Measurements from ENCODE around the gene VDAC1.
"Not testable (repeated sequence)": the region's sequence is repeated elsewhere in the genome, so short reads cannot be mapped to it uniquely, and the experiment has no call there.

VDAC1 gene

GRCh38 chr5:134041570-134042411 lies 37.0 kb upstream of the VDAC1 start:
- Histone ChIP-seq H3K27ac (ENCODE audit: low read length) (no peak overlapping the region), H3K27me3 (ENCODE audit: control insufficient read depth, insufficient read depth, low read length) (no peaks in the 10 kb centered on the region), H3K36me3 (ENCODE audit: control insufficient read depth, insufficient read depth, low read length) (no peaks in the 10 kb centered on the region), H3K4me3 (ENCODE audit: low read length) (no peak overlapping the region), H3K9me3 (ENCODE audit: control insufficient read depth, insufficient read depth, low read length) (no peaks in the 10 kb centered on the region), H3K4me1 (ENCODE audit: control insufficient read depth, insufficient read depth, low read length) (0 out of 2 replicates have a peak, but pooled peaks cover 2% of the 10 kb centered on the region)
- DNase-seq (ENCODE audit: low read depth, low spot score) = no peak
- no CpG with 5 or more reads among the region's 11 CpGs for WGBS (ENCODE audit: insufficient coverage, insufficient read length)

GRCh38 chr5:134038138-134038537 lies 33.4 kb upstream of the VDAC1 start:
- no peaks in the 10 kb centered on the region for H3K36me3 ChIP-seq (ENCODE audit: control insufficient read depth, insufficient read depth, low read length)

GRCh38 chr5:134037160-134037559 lies 32.4 kb upstream of the VDAC1 start:
- no peaks in the 10 kb centered on the region for H3K36me3 ChIP-seq (ENCODE audit: control insufficient read depth, insufficient read depth, low read length)

More at GRCh38 chr5:134038138-134038537, 33.4 kb upstream of the VDAC1 start:
- DNase-seq (ENCODE audit: low read depth, low spot score) = no peak
- no CpG with 5 or more reads among the region's 3 CpGs for WGBS (ENCODE audit: insufficient coverage, insufficient read length)
- Histone ChIP-seq H3K27me3 (ENCODE audit: control insufficient read depth, insufficient read depth, low read length) (no peaks in the 10 kb centered on the region), H3K4me3 (ENCODE audit: low read length) (no peak overlapping the region), H3K4me1 (ENCODE audit: control insufficient read depth, insufficient read depth, low read length) (no peaks in the 10 kb centered on the region), H3K9me3 (ENCODE audit: control insufficient read depth, insufficient read depth, low read length) (no peaks in the 10 kb centered on the region), H3K27ac (ENCODE audit: low read length) (no peak overlapping the region)

GRCh38 chr5:134034326-134034725 lies 29.6 kb upstream of the VDAC1 start:
- H3K9me3 ChIP-seq (ENCODE audit: control insufficient read depth, insufficient read depth, low read length) = no peaks in the 10 kb centered on the region
- no peaks in the 10 kb centered on the region for H3K27me3 ChIP-seq (ENCODE audit: control insufficient read depth, insufficient read depth, low read length)
- H3K36me3 ChIP-seq (ENCODE audit: control insufficient read depth, insufficient read depth, low read length) = no peaks in the 10 kb centered on the region
- H3K4me1 ChIP-seq (ENCODE audit: control insufficient read depth, insufficient read depth, low read length) = no peaks in the 10 kb centered on the region
- no CpG with 5 or more reads among the region's 18 CpGs for WGBS (ENCODE audit: insufficient coverage, insufficient read length)
- H3K27ac ChIP-seq (ENCODE audit: low read length) = no peak overlapping the region
- H3K4me3 ChIP-seq (ENCODE audit: low read length) = no peak overlapping the region
- DNase-seq (ENCODE audit: low read depth, low spot score) = no peak

More at GRCh38 chr5:134037160-134037559, 32.4 kb upstream of the VDAC1 start:
- no peaks in the 10 kb centered on the region for H3K9me3 ChIP-seq (ENCODE audit: control insufficient read depth, insufficient read depth, low read length)
- no peak overlapping the region for H3K4me3 ChIP-seq (ENCODE audit: low read length)
- no CpG with 5 or more reads among the region's 2 CpGs for WGBS (ENCODE audit: insufficient coverage, insufficient read length)
- DNase-seq (ENCODE audit: low read depth, low spot score) = no peak
- no peak overlapping the region for H3K27ac ChIP-seq (ENCODE audit: low read length)
- H3K27me3 ChIP-seq (ENCODE audit: control insufficient read depth, insufficient read depth, low read length) = no peaks in the 10 kb centered on the region
- no peaks in the 10 kb centered on the region for H3K4me1 ChIP-seq (ENCODE audit: control insufficient read depth, insufficient read depth, low read length)

GRCh38 chr5:134030303-134030964 lies 25.7 kb upstream of the VDAC1 start:
- not testable (repeated sequence) for H3K9me3 ChIP-seq (ENCODE audit: control insufficient read depth, insufficient read depth, low read length); H3K27me3 ChIP-seq (ENCODE audit: control insufficient read depth, insufficient read depth, low read length); H3K4me1 ChIP-seq (ENCODE audit: control insufficient read depth, insufficient read depth, low read length); DNase-seq (ENCODE audit: low read depth, low spot score); H3K4me3 ChIP-seq (ENCODE audit: low read length); H3K27ac ChIP-seq (ENCODE audit: low read length); H3K36me3 ChIP-seq (ENCODE audit: control insufficient read depth, insufficient read depth, low read length)
- WGBS (ENCODE audit: insufficient coverage, insufficient read length) = no CpG with 5 or more reads among the region's 4 CpGs

- no CpG with 5 or more reads among the region's 2 CpGs for WGBS (ENCODE audit: insufficient coverage, insufficient read length)
- Histone ChIP-seq H3K9me3 (ENCODE audit: control insufficient read depth, insufficient read depth, low read length) (no peaks in the 10 kb centered on the region), H3K4me3 (ENCODE audit: low read length) (no peak overlapping the region), H3K4me1 (ENCODE audit: control insufficient read depth, insufficient read depth, low read length) (no peaks in the 10 kb centered on the region; the same call in 1 of the 2 replicates), H3K36me3 (ENCODE audit: control insufficient read depth, insufficient read depth, low read length) (no peaks in the 10 kb centered on the region), H3K27me3 (ENCODE audit: control insufficient read depth, insufficient read depth, low read length) (no peaks in the 10 kb centered on the region), H3K27ac (ENCODE audit: low read length) (no peak overlapping the region)
- no peak for DNase-seq (ENCODE audit: low read depth, low spot score)
Observed at GRCh38 chr5:134029156-134029555, 24.4 kb upstream of the VDAC1 start.

GRCh38 chr5:134028496-134028895 lies 23.7 kb upstream of the VDAC1 start:
- H3K4me3 ChIP-seq (ENCODE audit: low read length) = no peak overlapping the region

GRCh38 chr5:134027288-134027615 lies 22.5 kb upstream of the VDAC1 start:
- Histone ChIP-seq H3K9me3 (ENCODE audit: control insufficient read depth, insufficient read depth, low read length) (no peaks in the 10 kb centered on the region), H3K27ac (ENCODE audit: low read length) (no peak overlapping the region), H3K36me3 (ENCODE audit: control insufficient read depth, insufficient read depth, low read length) (no peaks in the 10 kb centered on the region), H3K27me3 (ENCODE audit: control insufficient read depth, insufficient read depth, low read length) (no peaks in the 10 kb centered on the region), H3K4me1 (ENCODE audit: control insufficient read depth, insufficient read depth, low read length) (no peaks in the 10 kb centered on the region; the same call in 1 of the 2 replicates), H3K4me3 (ENCODE audit: low read length) (no peak overlapping the region)
- DNase-seq (ENCODE audit: low read depth, low spot score) = no peak
- no CpG with 5 or more reads among the region's 5 CpGs for WGBS (ENCODE audit: insufficient coverage, insufficient read length)

More at GRCh38 chr5:134028496-134028895, 23.7 kb upstream of the VDAC1 start:
- Histone ChIP-seq H3K4me1 (ENCODE audit: control insufficient read depth, insufficient read depth, low read length) (no peaks in the 10 kb centered on the region; the same call in 1 of the 2 replicates), H3K27me3 (ENCODE audit: control insufficient read depth, insufficient read depth, low read length) (no peaks in the 10 kb centered on the region), H3K9me3 (ENCODE audit: control insufficient read depth, insufficient read depth, low read length) (no peaks in the 10 kb centered on the region), H3K27ac (ENCODE audit: low read length) (no peak overlapping the region), H3K36me3 (ENCODE audit: control insufficient read depth, insufficient read depth, low read length) (no peaks in the 10 kb centered on the region)
- no CpG with 5 or more reads among the region's 3 CpGs for WGBS (ENCODE audit: insufficient coverage, insufficient read length)
- DNase-seq (ENCODE audit: low read depth, low spot score) = no peak

- DNase-seq (ENCODE audit: low read depth, low spot score) = no peak
- WGBS (ENCODE audit: insufficient coverage, insufficient read length) = no CpG with 5 or more reads among the region's 6 CpGs
Observed at GRCh38 chr5:134026521-134027287, 21.9 kb upstream of the VDAC1 start.

GRCh38 chr5:134025786-134026185 lies 21.0 kb upstream of the VDAC1 start:
- Histone ChIP-seq H3K27me3 (ENCODE audit: control insufficient read depth, insufficient read depth, low read length) (no peaks in the 10 kb centered on the region), H3K27ac (ENCODE audit: low read length) (no peak overlapping the region)
- WGBS (ENCODE audit: insufficient coverage, insufficient read length) = no CpG with 5 or more reads among the region's 5 CpGs

More at GRCh38 chr5:134026521-134027287, 21.9 kb upstream of the VDAC1 start:
- H3K27me3 ChIP-seq (ENCODE audit: control insufficient read depth, insufficient read depth, low read length) = no peaks in the 10 kb centered on the region
- H3K4me1 ChIP-seq (ENCODE audit: control insufficient read depth, insufficient read depth, low read length) = no peaks in the 10 kb centered on the region; the same call in 1 of the 2 replicates
- no peak overlapping the region for H3K27ac ChIP-seq (ENCODE audit: low read length)
- H3K4me3 ChIP-seq (ENCODE audit: low read length) = no peak overlapping the region
- no peaks in the 10 kb centered on the region for H3K9me3 ChIP-seq (ENCODE audit: control insufficient read depth, insufficient read depth, low read length)
- no peaks in the 10 kb centered on the region for H3K36me3 ChIP-seq (ENCODE audit: control insufficient read depth, insufficient read depth, low read length)

More at GRCh38 chr5:134025786-134026185, 21.0 kb upstream of the VDAC1 start:
- no peak for DNase-seq (ENCODE audit: low read depth, low spot score)
- H3K36me3 ChIP-seq (ENCODE audit: control insufficient read depth, insufficient read depth, low read length) = no peaks in the 10 kb centered on the region
- H3K9me3 ChIP-seq (ENCODE audit: control insufficient read depth, insufficient read depth, low read length) = no peaks in the 10 kb centered on the region
- H3K4me3 ChIP-seq (ENCODE audit: low read length) = no peak overlapping the region
- H3K4me1 ChIP-seq (ENCODE audit: control insufficient read depth, insufficient read depth, low read length) = no peaks in the 10 kb centered on the region; the same call in 1 of the 2 replicates

Data from iPS DF 6.9 (cell line).